ENCODE data around the gene NNMT. TPM values are rescaled to one million over a fixed set of nuclear protein-coding genes. Genes with fewer than 3 reads are reported as not detected.

The NNMT gene
- total and polyA plus RNA-seq, 2 donors (not counting 1 experiment from before 2014, with no cell fraction given): not detected

GRCh38 chr11:114346709-114347141 is 50.5 kb downstream of the NNMT start:
- peaks cover 5% of the 10 kb centered on the region for H3K4me1 Mint-ChIP-seq
- H3K9me3 Mint-ChIP-seq (ENCODE audit: insufficient read depth): no peaks in the 10 kb centered on the region
- H3K9ac ChIP-seq (ENCODE audit: low read length): peak overlapping the region; percentile 43
- H3K4me1 ChIP-seq (ENCODE audit: control insufficient read depth in 2 of 2, insufficient read depth in 2 of 2, low read length in 2 of 2): peaks cover 0 to 3% of the 10 kb centered on the region in 2 donors
- DNase-seq: peak; percentile 16
- H2AFZ ChIP-seq (ENCODE audit: insufficient read depth, low read depth, low read length, poor library complexity, severe bottlenecking): peak overlapping the region; percentile 51
- no peaks in the 10 kb centered on the region for H3K36me3 ChIP-seq (replicated peaks in 1 of 2; ENCODE audit: control extremely low read depth in 1 of 2, control insufficient read depth in 1 of 2, extremely low read depth in 1 of 2, insufficient read depth in 2 of 2, low read length in 1 of 2)
- intact Hi-C loops (cut with micrococcal nuclease): loop anchor here (10.0 kb wide), 1 partner anchor 1928 kb away; no protein-coding TSS in a partner anchor
- no peak for ATAC-seq (ENCODE audit: low read depth)
- POLR2A ChIA-PET: no interaction called here
- peak overlapping the region; percentile 66 for H3K4me3 Mint-ChIP-seq
- H3K27ac Mint-ChIP-seq: no peak overlapping the region
- WGBS (ENCODE audit: insufficient coverage): no CpG with 5 or more reads among the region's 4 CpGs
- H4K20me1 ChIP-seq (ENCODE audit: control insufficient read depth, insufficient read depth, low read length, poor library complexity, severe bottlenecking): no peaks in the 10 kb centered on the region
- CTCF ChIA-PET: interaction anchor here (0.7 to 0.8 kb wide), 2 partner anchors 13 to 867 kb away, joined by 3 to 5 read pairs; no protein-coding TSS in a partner anchor
- H3K27ac ChIP-seq (ENCODE audit: low read length in 2 of 2): no peak overlapping the region
- peaks cover 0 to 5% (median 0%) of the 10 kb centered on the region in 3 donors for H3K9me3 ChIP-seq (ENCODE audit: control extremely low read depth in 1 of 3, control insufficient read depth in 2 of 3, insufficient read depth in 1 of 3, low read length in 2 of 3)
- H3K27me3 ChIP-seq (replicated peaks in 1 of 4; ENCODE audit: control extremely low read depth in 1 of 4, control insufficient read depth in 3 of 4, insufficient read depth in 4 of 4, low read length in 3 of 4): no peaks in the 10 kb centered on the region
- H3K4me2 ChIP-seq (replicated peaks; ENCODE audit: low read depth, low read length, poor library complexity, severe bottlenecking): peak overlapping the region; percentile 28
- H3K27me3 Mint-ChIP-seq: peaks cover 8% of the 10 kb centered on the region
- H3K4me3 ChIP-seq (ENCODE audit: control extremely low read depth in 1 of 5, extremely low read depth in 1 of 5, insufficient read depth in 1 of 5, low read depth in 2 of 5, low read length in 4 of 5): peak overlapping the region in 3 of 5 experiments; percentile 8 to 40 (median 25)
- H3K79me2 ChIP-seq (ENCODE audit: control insufficient read depth, insufficient read depth, low read length): no peaks in the 10 kb centered on the region
- TF ChIP-seq CTCF (IDR thresholded peaks at IDR 0.05): no peak
- no peak for TF ChIP-seq EZH2 (IDR thresholded peaks at IDR 0.05; ENCODE audit: borderline replicate concordance, insufficient read depth, low read depth, low read length, poor library complexity, severe bottlenecking)

All from B cell (primary cell).